Measurements from ENCODE around the gene PHKB. TPM values are rescaled to one million over a fixed set of nuclear protein-coding genes. Genes with fewer than 3 reads are reported as not detected.

PHKB gene
- total and polyA plus RNA-seq, 2 of the 8 experiments (the other 6 are each of a cell fraction or from before 2014, with no cell fraction given), result 18.6 to 38.3 TPM

- no peaks in the 10 kb centered on the region for H4K20me1 ChIP-seq (replicated peaks in 1 of 2; ENCODE audit: control insufficient read depth in 1 of 2, insufficient read depth in 2 of 2, low read length in 2 of 2)
- H2BK5ac ChIP-seq (ENCODE audit: low read depth, low read length), result no peak overlapping the region
- DNase-seq (ENCODE audit: low read depth in 1 of 2, low spot score in 2 of 2) (no peak), FAIRE-seq (no peak)
- no peaks in the 10 kb centered on the region; a peak in 1 of 4 replicates for H3K79me2 ChIP-seq (ENCODE audit: control insufficient read depth in 1 of 2, insufficient read depth in 2 of 2, low read length in 2 of 2)
- H3K4me2 ChIP-seq (ENCODE audit: insufficient read depth in 1 of 2, low read depth in 2 of 2, low read length in 2 of 2), result no peak overlapping the region
- no peak overlapping the region for H3K9ac ChIP-seq (replicated peaks in 1 of 4; ENCODE audit: extremely low read depth in 1 of 4, low read depth in 3 of 4, low read length in 3 of 4)
- no peak overlapping the region for H4K5ac ChIP-seq (ENCODE audit: insufficient read length, low read depth, low read length)
- WGBS, 2 experiments (ENCODE audit: extremely low coverage in 1 of 2, insufficient coverage in 1 of 2, insufficient read length in 1 of 2, insufficient replicate concordance in 2 of 2, low coverage in 1 of 2, low lambda C conversion rate in 2 of 2, missing lambda C conversion rate in 1 of 2), result 93% methylated on average over 3 of the region's 3 CpGs; no CpG with 5 or more reads in 1 of the 2 experiments
- H2BK15ac ChIP-seq (ENCODE audit: low read length), result no peak overlapping the region
- no peak overlapping the region for H3K4ac ChIP-seq (replicated peaks; ENCODE audit: insufficient read length, low read depth, low read length)
- TF ChIP-seq PHF8 (conservative IDR thresholded peaks at IDR 0.05; ENCODE audit: low read depth, low read length) (no peak), JUN (IDR thresholded peaks at IDR 0.05; ENCODE audit: low read depth, low read length) (no peak), KDM5A (IDR thresholded peaks at IDR 0.05; ENCODE audit: low read length) (no peak), GABPA (IDR thresholded peaks at IDR 0.05; ENCODE audit: borderline replicate concordance, insufficient read depth, low read length) (no peak), RXRA (IDR thresholded peaks at IDR 0.05; ENCODE audit: insufficient read depth, low read depth, low read length) (no peak), ZNF274 (IDR thresholded peaks at IDR 0.05; ENCODE audit: borderline replicate concordance, extremely low read depth, low read length) (no peak), TCF12 (IDR thresholded peaks at IDR 0.05; ENCODE audit: low read depth, low read length) (no peak), POU5F1 (IDR thresholded peaks at IDR 0.05; ENCODE audit: low read depth, low read length) (no peak)
- no peak overlapping the region for H3K27ac ChIP-seq (ENCODE audit: low read depth, low read length)
- H3K79me1 ChIP-seq (ENCODE audit: low read depth, low read length), result no peaks in the 10 kb centered on the region; the same call in 1 of the 2 replicates
- H2BK12ac ChIP-seq (ENCODE audit: low read depth, low read length), result no peak overlapping the region
- H4K8ac ChIP-seq (ENCODE audit: extremely low read depth, insufficient read depth, low read length), result no peak overlapping the region
- ChIA-PET CTCF (ENCODE audit: partially characterized antibody) (no interaction called here), POLR2A (ENCODE audit: partially characterized antibody) (no interaction called here)
- H2BK120ac ChIP-seq (replicated peaks; ENCODE audit: low read depth, low read length), result no peak overlapping the region
- no peak overlapping the region for H3K56ac ChIP-seq (replicated peaks; ENCODE audit: insufficient read length, low read depth, low read length)
- H3K14ac ChIP-seq (ENCODE audit: insufficient read length), result no peak overlapping the region
- H3K23ac ChIP-seq (ENCODE audit: insufficient read length), result no peak overlapping the region
- no peaks in the 10 kb centered on the region for H3K23me2 ChIP-seq (ENCODE audit: low read depth, low read length)
- peaks cover 0 to 3% (median 0%) of the 10 kb centered on the region in 4 experiments; a peak in 2 of 8 replicates for H3K36me3 ChIP-seq (ENCODE audit: control insufficient read depth in 2 of 4, insufficient read depth in 4 of 4, low read length in 3 of 4)
- no peak overlapping the region for H2AFZ ChIP-seq (ENCODE audit: low read length)
- H3K9me3 ChIP-seq (ENCODE audit: insufficient read depth in 2 of 2, low read depth in 1 of 2, low read length in 1 of 2), result peaks cover 4% of the 10 kb centered on the region in 2 experiments; a peak in 3 of 4 replicates
- no peak overlapping the region for H4K91ac ChIP-seq (replicated peaks; ENCODE audit: insufficient read length, low read length)
- no peak overlapping the region for H2BK20ac ChIP-seq (ENCODE audit: low read length)
- H3K4me3 ChIP-seq (ENCODE audit: extremely low read depth in 1 of 4, insufficient read depth in 2 of 4, low read depth in 3 of 4, low read length in 4 of 4), result no peak overlapping the region
- H3K27me3 ChIP-seq (replicated peaks in 1 of 4; ENCODE audit: control insufficient read depth in 3 of 4, extremely low read depth in 1 of 4, insufficient read depth in 3 of 4, low read length in 3 of 4), result no peaks in the 10 kb centered on the region
- H2AK5ac ChIP-seq (ENCODE audit: low read depth, low read length), result no peak overlapping the region
- no peak overlapping the region for H3K18ac ChIP-seq (ENCODE audit: extremely low read depth, low read length)
- no peaks in the 10 kb centered on the region for H3K4me1 ChIP-seq (replicated peaks in 1 of 4; ENCODE audit: control insufficient read depth in 3 of 4, insufficient read depth in 4 of 4, low read length in 3 of 4)
Measured at GRCh38 chr16:47431960-47432359, 29.2 kb upstream of the PHKB start.

Measured in H1 (cell line).